ENCODE results near the gene SOCS4. TPM values are rescaled to one million over a fixed set of nuclear protein-coding genes. Genes with fewer than 3 reads are reported as not detected.
"Not testable (repeated sequence)": the region's sequence is repeated elsewhere in the genome, so short reads cannot be mapped to it uniquely, and the experiment has no call there.

The SOCS4 gene
- total RNA-seq, 4 donors from 2014 or later: 29.7 to 43.2 (median 36.3) TPM

- no peak overlapping the region for H3K4me3 ChIP-seq
- no peak overlapping the region for H3K27ac ChIP-seq (replicated peaks in 1 of 4)
- TF ChIP-seq CTCF (IDR thresholded peaks at IDR 0.05) (no peak), EP300 (IDR thresholded peaks at IDR 0.05) (no peak), POLR2AphosphoS5 (IDR thresholded peaks at IDR 0.05) (no peak)
- no peak for DNase-seq (ENCODE audit: extremely low spot score)
- no peaks in the 10 kb centered on the region for H3K36me3 ChIP-seq
- 84% methylated on average over 17 of the region's 17 CpGs for WGBS
- no peaks in the 10 kb centered on the region for H3K27me3 ChIP-seq
- no peaks in the 10 kb centered on the region for H3K9me3 ChIP-seq
- H3K4me1 ChIP-seq: peaks cover 13 to 33% (median 32%) of the 10 kb centered on the region in 4 donors
- intact Hi-C loops (cut with DNase I): no loop called here
Observed at GRCh38 chr14:55077170-55078151, 50.4 kb downstream of the SOCS4 start.

- 84% methylated on average over 6 of the region's 6 CpGs for WGBS
- H3K36me3 ChIP-seq; intact Hi-C loops (cut with DNase I); H3K27ac ChIP-seq (replicated peaks in 1 of 4); H3K9me3 ChIP-seq; DNase-seq (ENCODE audit: extremely low spot score); H3K4me3 ChIP-seq; H3K27me3 ChIP-seq; H3K4me1 ChIP-seq: not testable (repeated sequence)
Observed at GRCh38 chr14:55079961-55080360, 52.9 kb downstream of the SOCS4 start.

DNA sequence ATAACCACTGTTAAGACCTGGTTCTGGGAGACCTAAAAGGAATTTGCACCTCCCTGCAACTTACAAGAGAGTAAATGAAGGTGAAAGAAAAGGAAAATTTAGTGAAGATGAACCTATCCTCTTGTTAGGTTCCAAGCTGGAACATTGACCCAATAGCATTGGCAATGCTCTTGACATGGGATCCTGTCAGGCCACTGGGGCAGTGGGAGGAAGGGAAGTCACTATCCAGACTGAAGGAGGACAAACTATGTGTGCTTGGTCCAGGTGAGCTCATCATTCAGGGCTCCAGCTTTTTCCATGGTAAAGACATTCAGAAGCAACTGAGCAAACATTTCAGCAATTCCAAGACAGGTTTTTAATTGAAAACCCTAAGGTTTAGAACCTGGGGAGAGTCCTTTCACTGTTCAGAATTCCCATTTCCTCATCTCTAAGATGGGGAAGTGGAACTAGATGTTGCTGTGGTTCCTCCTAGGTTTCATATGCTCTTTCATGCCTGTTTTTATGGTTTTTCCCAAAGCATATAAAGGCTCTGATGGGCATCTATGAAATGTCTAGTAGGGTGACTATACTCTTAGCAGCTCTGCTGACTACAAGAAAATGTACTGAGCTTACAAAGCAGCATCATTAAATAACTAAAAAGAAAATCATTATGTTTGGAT is 57.5 kb downstream of the SOCS4 start:
- peak; percentile 10 for DNase-seq (ENCODE audit: extremely low spot score)
- TF ChIP-seq EP300 (IDR thresholded peaks at IDR 0.05): no peak
- no peak for TF ChIP-seq POLR2A (IDR thresholded peaks at IDR 0.05; ENCODE audit: low read depth)
- no peak for TF ChIP-seq POLR2AphosphoS5 (IDR thresholded peaks at IDR 0.05)
- no peak for TF ChIP-seq CTCF (IDR thresholded peaks at IDR 0.05)
- Histone ChIP-seq H3K27ac (replicated peaks in 1 of 4) (no peak overlapping the region), H3K4me1 (peaks cover 0 to 4% (median 3%) of the 10 kb centered on the region in 4 donors), H3K9me3 (no peaks in the 10 kb centered on the region), H3K27me3 (no peaks in the 10 kb centered on the region), H3K36me3 (no peaks in the 10 kb centered on the region), H3K4me3 (no peak overlapping the region)
- intact Hi-C loops (cut with DNase I): no loop called here

DNA sequence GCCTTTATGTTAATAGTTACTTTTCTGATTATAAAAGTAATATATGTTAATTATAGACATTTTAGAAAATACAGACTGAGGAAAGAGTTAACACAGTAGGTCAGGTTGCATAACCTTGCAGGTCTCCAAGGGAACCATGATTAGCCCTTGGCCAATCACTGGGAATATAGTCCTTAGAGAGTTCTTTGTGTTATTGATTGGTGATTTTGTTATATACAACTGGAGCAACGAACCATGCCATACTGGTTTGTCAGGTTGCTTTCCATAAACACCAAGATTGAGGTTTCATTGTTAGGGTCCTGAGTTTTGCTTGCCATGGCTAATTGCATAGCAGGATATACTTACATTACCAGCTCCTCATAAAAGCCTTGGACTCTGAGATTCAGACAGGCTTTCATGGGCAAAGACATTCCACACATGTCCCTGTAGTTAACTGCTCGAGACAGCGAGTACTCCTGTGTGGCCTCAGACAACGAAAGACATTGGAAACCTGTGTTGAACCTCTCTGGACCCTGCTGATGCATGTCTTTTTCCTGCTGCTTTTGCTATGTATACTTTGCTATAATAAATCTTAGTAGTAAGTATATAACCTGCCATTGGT is 58.1 kb downstream of the SOCS4 start:
- no peaks in the 10 kb centered on the region for H3K27me3 ChIP-seq
- peaks cover 0 to 10% (median 7%) of the 10 kb centered on the region in 4 donors for H3K4me1 ChIP-seq
- DNase-seq (ENCODE audit: extremely low spot score): no peak
- intact Hi-C loops (cut with DNase I): no loop called here
- H3K27ac ChIP-seq (replicated peaks in 1 of 4): no peak overlapping the region
- H3K9me3 ChIP-seq: no peaks in the 10 kb centered on the region
- no peaks in the 10 kb centered on the region for H3K36me3 ChIP-seq
- H3K4me3 ChIP-seq: no peak overlapping the region
- TF ChIP-seq EP300 (IDR thresholded peaks at IDR 0.05) (no peak), POLR2AphosphoS5 (IDR thresholded peaks at IDR 0.05) (no peak), POLR2A (IDR thresholded peaks at IDR 0.05; ENCODE audit: low read depth) (no peak), CTCF (IDR thresholded peaks at IDR 0.05) (no peak)
- WGBS: 93% methylated on average over 4 of the region's 4 CpGs

- intact Hi-C loops (cut with DNase I): no loop called here
- H3K4me3 ChIP-seq: no peak overlapping the region
- no peak for TF ChIP-seq POLR2AphosphoS5 (IDR thresholded peaks at IDR 0.05)
- TF ChIP-seq POLR2A (IDR thresholded peaks at IDR 0.05; ENCODE audit: low read depth): no peak
- TF ChIP-seq EP300 (IDR thresholded peaks at IDR 0.05): no peak
- TF ChIP-seq CTCF (IDR thresholded peaks at IDR 0.05): no peak
- WGBS: 83% methylated on average over 9 of the region's 9 CpGs
- no peak for DNase-seq (ENCODE audit: extremely low spot score)
- peaks cover 0 to 11% (median 7%) of the 10 kb centered on the region in 4 donors for H3K4me1 ChIP-seq
- H3K27ac ChIP-seq (replicated peaks in 1 of 4): no peak overlapping the region
- H3K36me3 ChIP-seq: no peaks in the 10 kb centered on the region
- H3K9me3 ChIP-seq: no peaks in the 10 kb centered on the region
- H3K27me3 ChIP-seq: no peaks in the 10 kb centered on the region
Observed at GRCh38 chr14:55086938-55087337, 59.9 kb downstream of the SOCS4 start.
